H1 (cell line): ENCODE measurements around the gene COX17. TPM values are rescaled to one million over a fixed set of nuclear protein-coding genes. Genes with fewer than 3 reads are reported as not detected.

ENCODE experiments used
- CTCF ChIA-PET: fragments of 300-600 bp; sonication (Branson Sonifier 250); formaldehyde crosslinking; loops from one replicate; lab custom pipeline; 2021; ENCODE audit not compliant: partially characterized antibody; lab: Charles Lee
- POLR2A ChIA-PET: fragments of 300-600 bp; sonication (Branson Sonifier 250); formaldehyde crosslinking; loops from one replicate; lab custom pipeline; 2021; ENCODE audit warnings: inconsistent platforms; ENCODE audit not compliant: partially characterized antibody; lab: Charles Lee
- DNase-seq, 2 experiments: peaks; one replicate each; pipeline versions ENCODE4 v3.0.0 to v3.0.0-alpha.2; 2010 to 2022; ENCODE audit warnings: low spot score in 2 of 2, low read depth in 1 of 2, mixed read lengths in 1 of 2
- FAIRE-seq: peaks from 2 replicates; lab custom pipeline; 2011; peaks lifted over from hg19 to GRCh38; lab: Jason Lieb, UNC
- H2AFZ ChIP-seq: 2 replicates; pipeline ENCODE4 v1.8.1; 2012; ENCODE audit warnings: low read length, inconsistent platforms
- H2AK5ac ChIP-seq: 2 replicates; pipeline ENCODE4 v1.6.1; 2013; ENCODE audit warnings: low read depth, low read length
- H2BK120ac ChIP-seq: replicated peaks from 2 replicates; pipeline ENCODE3; 2013; ENCODE audit warnings: low read depth, low read length, inconsistent platforms
- H2BK12ac ChIP-seq: 2 replicates; pipeline ENCODE4 v1.6.1; 2013; ENCODE audit warnings: low read depth, low read length
- H2BK15ac ChIP-seq: 2 replicates; pipeline ENCODE4 v1.6.1; 2013; ENCODE audit warnings: low read length
- H2BK20ac ChIP-seq: 2 replicates; pipeline ENCODE4 v1.6.1; 2013; ENCODE audit warnings: low read length
- H2BK5ac ChIP-seq: 2 replicates; pipeline ENCODE4 v1.6.1; 2013; ENCODE audit warnings: low read depth, low read length
- H3K14ac ChIP-seq: 2 replicates; pipeline ENCODE4 v1.6.1; 2013; ENCODE audit warnings: inconsistent platforms; ENCODE audit not compliant: insufficient read length
- H3K18ac ChIP-seq: 2 replicates; pipeline ENCODE4 v1.6.1; 2013; ENCODE audit warnings: low read length; ENCODE audit errors: extremely low read depth
- H3K23ac ChIP-seq: 2 replicates; pipeline ENCODE4 v1.6.1; 2013; ENCODE audit warnings: inconsistent platforms; ENCODE audit not compliant: insufficient read length
- H3K23me2 ChIP-seq: 2 replicates; pipeline ENCODE4 v1.6.1; 2013; ENCODE audit warnings: low read depth, low read length
- H3K27ac ChIP-seq: 2 replicates; pipeline ENCODE4 v1.6.1; 2011; ENCODE audit warnings: low read depth, low read length, inconsistent platforms
- H3K27me3 ChIP-seq, 4 experiments: replicated peaks in 1 of 4; 1 replicate in 1 of 4; 2 replicates in 3 of 4; pipeline versions ENCODE4 v1.6.1 to v1.8.1; 2011 to 2013; ENCODE audit warnings: low read length in 3 of 4, mild to moderate bottlenecking in 3 of 4, inconsistent platforms in 2 of 4, mixed read lengths in 2 of 4, moderate library complexity in 1 of 4; ENCODE audit not compliant: control insufficient read depth in 3 of 4, insufficient read depth in 3 of 4; ENCODE audit errors: extremely low read depth in 1 of 4
- H3K36me3 ChIP-seq, 4 experiments: 2 replicates each; pipeline versions ENCODE4 v1.6.1 to v1.8.1; 2011 to 2013; ENCODE audit warnings: mild to moderate bottlenecking in 4 of 4, low read length in 3 of 4, moderate library complexity in 2 of 4, control low read depth in 1 of 4, inconsistent platforms in 1 of 4; ENCODE audit not compliant: insufficient read depth in 4 of 4, control insufficient read depth in 2 of 4
- H3K4ac ChIP-seq: replicated peaks from 2 replicates; pipeline ENCODE3; 2013; ENCODE audit warnings: low read length, low read depth, mixed read lengths, inconsistent platforms; ENCODE audit not compliant: insufficient read length
- H3K4me1 ChIP-seq, 4 experiments: replicated peaks in 1 of 4; 1 replicate in 1 of 4; 2 replicates in 3 of 4; pipeline versions ENCODE4 v1.6.1 to v1.8.1; 2011 to 2013; ENCODE audit warnings: low read length in 3 of 4, inconsistent platforms in 2 of 4, mixed read lengths in 1 of 4; ENCODE audit not compliant: insufficient read depth in 4 of 4, control insufficient read depth in 3 of 4
- H3K4me2 ChIP-seq, 2 experiments: 2 replicates each; pipeline versions ENCODE4 v1.6.1 to v1.8.1; 2011 to 2013; ENCODE audit warnings: low read depth in 2 of 2, low read length in 2 of 2, control low read depth in 1 of 2, inconsistent platforms in 1 of 2, mild to moderate bottlenecking in 1 of 2; ENCODE audit not compliant: insufficient read depth in 1 of 2
- H3K4me3 ChIP-seq, 4 experiments: fragments of 200-600, 300-600 bp in 1 of 4; sonication (generic), shearing (Covaris generic), sonication (Bioruptor Twin) in 1 of 4; 2 replicates each; pipeline versions ENCODE4 v1.5.1 to v1.8.1; 2011 to 2016; ENCODE audit warnings: low read length in 4 of 4, low read depth in 3 of 4, control low read depth in 2 of 4, inconsistent platforms in 2 of 4, mild to moderate bottlenecking in 2 of 4, mixed read lengths in 1 of 4, moderate library complexity in 1 of 4; ENCODE audit not compliant: insufficient read depth in 2 of 4; ENCODE audit errors: extremely low read depth in 1 of 4
- H3K56ac ChIP-seq: replicated peaks from 2 replicates; pipeline ENCODE3; 2013; ENCODE audit warnings: low read depth, mild to moderate bottlenecking, mixed read lengths, low read length, inconsistent platforms; ENCODE audit not compliant: insufficient read length
- H3K79me1 ChIP-seq: 2 replicates; pipeline ENCODE4 v1.6.1; 2013; ENCODE audit warnings: low read depth, low read length, control low read depth
- H3K79me2 ChIP-seq, 2 experiments: 2 replicates each; pipeline versions ENCODE4 v1.6.1 to v1.8.1; 2012 to 2013; ENCODE audit warnings: low read length in 2 of 2, mild to moderate bottlenecking in 2 of 2, inconsistent platforms in 1 of 2; ENCODE audit not compliant: insufficient read depth in 2 of 2, control insufficient read depth in 1 of 2
- H3K9ac ChIP-seq, 4 experiments: replicated peaks in 1 of 4; 1 replicate in 1 of 4; 2 replicates in 3 of 4; pipeline versions ENCODE4 v1.6.1 to v1.8.1; 2011 to 2013; ENCODE audit warnings: low read depth in 3 of 4, low read length in 3 of 4, control low read depth in 2 of 4, mild to moderate bottlenecking in 2 of 4, moderate library complexity in 2 of 4, inconsistent platforms in 1 of 4; ENCODE audit errors: extremely low read depth in 1 of 4
- H3K9me3 ChIP-seq, 2 experiments: 2 replicates each; pipeline versions ENCODE4 v1.6.1 to v1.8.1; 2012 to 2013; ENCODE audit warnings: mild to moderate bottlenecking in 2 of 2, moderate library complexity in 2 of 2, control low read depth in 1 of 2, inconsistent platforms in 1 of 2, low read depth in 1 of 2, low read length in 1 of 2, mixed read lengths in 1 of 2; ENCODE audit not compliant: insufficient read depth in 2 of 2
- H4K20me1 ChIP-seq, 2 experiments: replicated peaks in 1 of 2; 2 replicates each; pipeline versions ENCODE3 to v1.8.1; 2011 to 2013; ENCODE audit warnings: inconsistent platforms in 2 of 2, low read length in 2 of 2, mild to moderate bottlenecking in 1 of 2; ENCODE audit not compliant: insufficient read depth in 2 of 2, control insufficient read depth in 1 of 2
- H4K5ac ChIP-seq: 2 replicates; pipeline ENCODE4 v1.6.1; 2013; ENCODE audit warnings: low read length, low read depth, mixed read lengths, inconsistent platforms; ENCODE audit not compliant: insufficient read length
- H4K8ac ChIP-seq: 2 replicates; pipeline ENCODE4 v1.8.0; 2013; ENCODE audit warnings: mild to moderate bottlenecking, moderate library complexity, low read length, inconsistent platforms; ENCODE audit not compliant: insufficient read depth; ENCODE audit errors: extremely low read depth
- H4K91ac ChIP-seq: replicated peaks from 2 replicates; pipeline ENCODE3; 2013; ENCODE audit warnings: low read length, mixed read lengths, inconsistent platforms; ENCODE audit not compliant: insufficient read length
- EZH2 ChIP-seq: fragments of 200-600 bp; sonication (generic); IDR thresholded peaks from 2 replicates; pipeline ENCODE4 v1.7.1; 2012; ENCODE audit warnings: low read depth, mild to moderate bottlenecking, moderate library complexity, low read length, inconsistent platforms; ENCODE audit not compliant: severe bottlenecking
- KDM5A ChIP-seq: fragments of 200-600 bp; IDR thresholded peaks from 2 replicates; pipeline ENCODE4 v1.7.1; 2012; ENCODE audit warnings: mild to moderate bottlenecking, low read length, inconsistent platforms, mixed read lengths
- SIN3A ChIP-seq, 2 experiments: IDR thresholded peaks in 1 of 2; conservative IDR thresholded peaks in 1 of 2; 2 replicates each; pipeline ENCODE4 v1.6.1; 2011 to 2012; ENCODE audit warnings: low read length in 2 of 2, improper control_type of control experiment in 1 of 2, low read depth in 1 of 2, mild to moderate bottlenecking in 1 of 2
- SP1 ChIP-seq: IDR thresholded peaks from 2 replicates; pipeline ENCODE4 v1.6.1; 2011; ENCODE audit warnings: low read depth, low read length
- SP2 ChIP-seq: IDR thresholded peaks from 2 replicates; pipeline ENCODE4 v1.6.1; 2012; ENCODE audit warnings: mild to moderate bottlenecking, low read length, inconsistent platforms
- TAF7 ChIP-seq: optimal IDR thresholded peaks from 2 replicates; pipeline ENCODE3; 2011; ENCODE audit warnings: low read depth, mild to moderate bottlenecking, inconsistent platforms, low read length, moderate library complexity, borderline replicate concordance
- WGBS, 2 experiments: shearing (Covaris generic) in 1 of 2; methylation state at CpG; one replicate each; pipeline versions ENCODE4 v1.1.6 to v1.1.7; 2013 to 2015; ENCODE audit warnings: low lambda C conversion rate in 2 of 2, mixed read lengths in 2 of 2, inconsistent platforms in 1 of 2, low coverage in 1 of 2, missing lambda C conversion rate in 1 of 2; ENCODE audit not compliant: insufficient replicate concordance in 2 of 2, insufficient coverage in 1 of 2, insufficient read length in 1 of 2; ENCODE audit errors: extremely low coverage in 1 of 2, missing lambda C conversion rate in 1 of 2; 5-methylcytosine and 5-hydroxymethylcytosine counted together
- polyA plus RNA-seq, 7 experiments: library from polyadenylated mRNA; depleted of rRNA in 3 of 7; stranded (reverse) in 5 of 7; unstranded in 2 of 7; fragments of >200 nt in 5 of 7; fragments of 200-250 nt in 2 of 7; gene quantifications; 1 replicate in 5 of 7; 2 replicates in 1 of 7; 4 replicates in 1 of 7; pipeline versions ENCODE4 v1.2.1 to v1.2.3, GENCODE V29; 2011 to 2013; ENCODE audit warnings: missing spikeins in 2 of 7, mixed read lengths in 2 of 7
- total RNA-seq: library from RNA; stranded (reverse); fragmentation: NEBNext Ultra II Directional; extraction: Animal tissue kit (Norgen Biotek cat#: 25700); gene quantifications from 2 replicates; pipeline ENCODE4 v1.2.1, GENCODE V29; 2021
- TF ChIP-seq, protein P1 (sequence below): IDR thresholded peaks from 2 replicates; pipeline ENCODE4 v1.6.1; 2011; ENCODE audit warnings: low read length, improper control_type of control experiment
- TF ChIP-seq, protein P2 (sequence below): IDR thresholded peaks from 2 replicates; pipeline ENCODE4 v1.6.1; 2011; ENCODE audit warnings: low read depth, mild to moderate bottlenecking, low read length; ENCODE audit not compliant: insufficient read depth

Gene COX17
- total and polyA plus RNA-seq, 2 of the 8 experiments (the other 6 are each of a cell fraction or from before 2014, with no cell fraction given) = 34.2 to 43.0 TPM

DNA sequence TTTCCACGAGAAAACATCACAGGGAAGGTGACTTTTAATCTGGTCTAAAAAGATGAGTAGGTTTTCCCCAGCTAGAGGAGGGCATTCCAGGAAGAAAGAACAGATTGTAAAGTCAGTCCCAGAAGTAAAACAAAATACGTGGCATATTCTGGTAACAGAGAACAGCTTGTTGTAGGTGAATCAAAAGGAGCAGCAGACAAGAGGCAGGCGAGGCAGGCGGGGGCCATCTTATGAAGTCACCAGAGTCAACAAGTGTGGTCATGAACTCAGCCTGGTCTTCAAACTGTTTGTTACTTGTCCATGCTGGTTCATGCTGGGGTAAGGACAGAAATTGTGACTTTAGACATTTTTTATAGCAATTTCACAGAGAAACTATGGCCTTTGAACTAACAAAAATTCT, 12.8 kb downstream of the COX17 start:
- FAIRE-seq = no peak
- TF ChIP-seq, protein P1, sequence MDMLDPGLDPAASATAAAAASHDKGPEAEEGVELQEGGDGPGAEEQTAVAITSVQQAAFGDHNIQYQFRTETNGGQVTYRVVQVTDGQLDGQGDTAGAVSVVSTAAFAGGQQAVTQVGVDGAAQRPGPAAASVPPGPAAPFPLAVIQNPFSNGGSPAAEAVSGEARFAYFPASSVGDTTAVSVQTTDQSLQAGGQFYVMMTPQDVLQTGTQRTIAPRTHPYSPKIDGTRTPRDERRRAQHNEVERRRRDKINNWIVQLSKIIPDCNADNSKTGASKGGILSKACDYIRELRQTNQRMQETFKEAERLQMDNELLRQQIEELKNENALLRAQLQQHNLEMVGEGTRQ = no peak
- TF ChIP-seq SP1 (no peak), SP2 (no peak), KDM5A (no peak), TAF7 (no peak), SIN3A (conservative IDR thresholded peaks at IDR 0.05 in 1 of 2, IDR thresholded peaks at IDR 0.05 in 1 of 2; ENCODE audit: low read depth in 1 of 2, low read length in 2 of 2) (no peak), EZH2 (no peak)
- TF ChIP-seq, protein P2, sequence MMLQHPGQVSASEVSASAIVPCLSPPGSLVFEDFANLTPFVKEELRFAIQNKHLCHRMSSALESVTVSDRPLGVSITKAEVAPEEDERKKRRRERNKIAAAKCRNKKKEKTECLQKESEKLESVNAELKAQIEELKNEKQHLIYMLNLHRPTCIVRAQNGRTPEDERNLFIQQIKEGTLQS = no peak
- Histone ChIP-seq H4K8ac (no peak overlapping the region), H2BK15ac (no peak overlapping the region), H3K23me2 (no peaks in the 10 kb centered on the region), H3K79me1 (no peaks in the 10 kb centered on the region), H2BK120ac (no peak overlapping the region), H3K79me2 (no peaks in the 10 kb centered on the region), H3K14ac (no peak overlapping the region), H3K23ac (no peak overlapping the region), H2AK5ac (no peak overlapping the region), H3K4ac (no peak overlapping the region), H2AFZ (no peak overlapping the region), H4K5ac (no peak overlapping the region), H3K9me3 (no peaks in the 10 kb centered on the region), H3K4me1 (no peaks in the 10 kb centered on the region), H3K27me3 (no peaks in the 10 kb centered on the region), H4K91ac (no peak overlapping the region), H3K27ac (no peak overlapping the region), H3K4me2 (no peak overlapping the region), H3K9ac (no peak overlapping the region), H2BK20ac (no peak overlapping the region), H3K56ac (no peak overlapping the region), H3K4me3 (no peak overlapping the region), H3K36me3 (peaks cover 0 to 5% (median 2%) of the 10 kb centered on the region in 4 experiments; a peak in 2 of 8 replicates), H2BK12ac (no peak overlapping the region), H4K20me1 (no peaks in the 10 kb centered on the region), H3K18ac (no peak overlapping the region), H2BK5ac (no peak overlapping the region)
- CTCF ChIA-PET = interaction anchor here (1.8 kb wide), 2 partner anchors 14 to 25 kb away, joined by 6 to 7 read pairs; no protein-coding TSS in a partner anchor
- WGBS, 2 experiments = 89% methylated on average over 4 of the region's 4 CpGs; no CpG with 5 or more reads in 1 of the 2 experiments
- no peak for DNase-seq
- POLR2A ChIA-PET = interaction anchor here (1.4 kb wide), 1 partner anchor 166 kb away, joined by 3 read pairs; the partner anchor contains the start of gene TIMMDC1
